Measurements from ENCODE around the gene ADAMTS10.

DNA sequence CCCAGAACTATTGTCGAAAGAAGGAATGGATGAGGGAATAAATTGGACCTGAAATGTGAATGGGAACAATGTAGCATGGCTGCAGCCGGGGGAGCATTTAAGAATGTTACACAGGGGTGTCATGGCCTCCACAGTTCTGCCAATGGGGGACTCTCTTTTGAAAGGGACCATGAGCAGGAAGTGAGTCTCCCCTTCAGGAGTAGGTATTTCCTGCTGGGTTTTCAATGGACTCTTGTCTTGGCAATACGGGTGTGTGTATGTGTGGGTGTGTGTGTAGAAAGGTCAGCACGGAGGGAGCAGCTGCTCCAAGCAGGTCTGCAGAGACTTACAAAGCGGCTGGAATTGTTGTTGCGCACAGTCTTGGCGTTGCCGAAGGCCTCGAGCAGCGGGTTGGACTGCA, 57.7 kb downstream of the ADAMTS10 start:
- TF ChIP-seq CTCF (IDR thresholded peaks at IDR 0.05; ENCODE audit: poor library complexity) (no peak), EZH2 (IDR thresholded peaks at IDR 0.05; ENCODE audit: borderline replicate concordance) (no peak), EZH2phosphoT487 (IDR thresholded peaks at IDR 0.05; ENCODE audit: low read depth, severe bottlenecking, unreplicated experiment) (no peak)
